A673 (cell line): ENCODE results near the gene SLC1A7. TPM values are rescaled to one million over a fixed set of nuclear protein-coding genes. Genes with fewer than 3 reads are reported as not detected.

Source experiments
- BruUV-seq: library from RNA; stranded (reverse); fragments of 400-500 nt; replicated peaks from 2 replicates; lab custom pipeline; 2021; lab: Mats Ljungman, UMichigan
- CTCF ChIA-PET: fragments of 300-600 bp; sonication (Branson Sonifier 250); formaldehyde crosslinking; loops from one replicate; lab custom pipeline; 2022; ENCODE audit warnings: antibody characterized with exemption; lab: Charles Lee
- POLR2A ChIA-PET: fragments of 300-600 bp; sonication (Branson Sonifier 250); formaldehyde crosslinking; loops from one replicate; lab custom pipeline; 2022; ENCODE audit warnings: antibody characterized with exemption; ENCODE audit not compliant: low non-redundant PET; lab: Charles Lee
- DNase-seq: peaks from one replicate; pipeline ENCODE4 v3.0.0-alpha.2; 2015; ENCODE audit warnings: low spot score
- H3K27ac ChIP-seq: fragments of 200-600 bp; sonication (generic); 2 replicates; pipeline ENCODE4 v1.5.1; 2016; ENCODE audit warnings: mixed run types, low read depth, mild to moderate bottlenecking, mixed read lengths, antibody characterized with exemption, low read length; ENCODE audit not compliant: poor library complexity, severe bottlenecking
- H3K27me3 ChIP-seq: fragments of 200-600 bp; sonication (generic); replicated peaks from 2 replicates; pipeline ENCODE4 v1.6.1; 2017; ENCODE audit warnings: mixed run types, low read depth, mild to moderate bottlenecking, mixed read lengths, antibody characterized with exemption, low read length; ENCODE audit not compliant: insufficient read depth, poor library complexity
- H3K36me3 ChIP-seq: fragments of 200-600 bp; sonication (generic); 2 replicates; pipeline ENCODE4 v1.6.1; 2016; ENCODE audit warnings: mixed run types, mild to moderate bottlenecking, mixed read lengths, antibody characterized with exemption, low read length; ENCODE audit not compliant: insufficient read depth, poor library complexity, severe bottlenecking
- H3K4me1 ChIP-seq: fragments of 200-600 bp; sonication (generic); 2 replicates; pipeline ENCODE4 v1.6.1; 2017; ENCODE audit warnings: mixed run types, mild to moderate bottlenecking, mixed read lengths, antibody characterized with exemption, low read length; ENCODE audit not compliant: insufficient read depth, poor library complexity, severe bottlenecking
- H3K4me3 ChIP-seq: fragments of 200-600 bp; sonication (generic); 2 replicates; pipeline ENCODE4 v1.5.1; 2016; ENCODE audit warnings: low read depth, mixed run types, mild to moderate bottlenecking, mixed read lengths, low read length; ENCODE audit not compliant: poor library complexity, severe bottlenecking
- H3K9me3 ChIP-seq: fragments of 200-600 bp; sonication (generic); 2 replicates; pipeline ENCODE4 v1.6.1; 2016; ENCODE audit warnings: mixed run types, low read depth, mild to moderate bottlenecking, mixed read lengths, antibody characterized with exemption, low read length; ENCODE audit not compliant: poor library complexity, severe bottlenecking
- EZH2 ChIP-seq: fragments of 200-600 bp; sonication (generic); IDR thresholded peaks from 2 replicates; pipeline ENCODE4 v1.6.1; 2017; ENCODE audit warnings: borderline replicate concordance, low read depth, mild to moderate bottlenecking, mixed read lengths, antibody characterized with exemption, low read length; ENCODE audit not compliant: poor library complexity, severe bottlenecking
- intact Hi-C: fragments of 100-400 bp; cut with micrococcal nuclease; formaldehyde crosslinking; loops from one replicate; pipeline ENCODE4 v1.10.0; 2022; ENCODE audit not compliant: unreplicated experiment
- total RNA-seq: library from RNA; stranded (reverse); gene quantifications from 2 replicates; pipeline ENCODE4 v1.2.3, GENCODE V29; 2021
- TF ChIP-seq, protein P1 (sequence below): fragments of 300-800, 200-600 bp; sonication (generic); conservative IDR thresholded peaks from 2 replicates; pipeline ENCODE4 v1.5.1; 2017; ENCODE audit warnings: low read depth, mild to moderate bottlenecking, antibody characterized with exemption, low read length, moderate library complexity, mixed read lengths

Gene SLC1A7
- total RNA-seq, 1 experiment from 2014 or later, result not detected

DNA sequence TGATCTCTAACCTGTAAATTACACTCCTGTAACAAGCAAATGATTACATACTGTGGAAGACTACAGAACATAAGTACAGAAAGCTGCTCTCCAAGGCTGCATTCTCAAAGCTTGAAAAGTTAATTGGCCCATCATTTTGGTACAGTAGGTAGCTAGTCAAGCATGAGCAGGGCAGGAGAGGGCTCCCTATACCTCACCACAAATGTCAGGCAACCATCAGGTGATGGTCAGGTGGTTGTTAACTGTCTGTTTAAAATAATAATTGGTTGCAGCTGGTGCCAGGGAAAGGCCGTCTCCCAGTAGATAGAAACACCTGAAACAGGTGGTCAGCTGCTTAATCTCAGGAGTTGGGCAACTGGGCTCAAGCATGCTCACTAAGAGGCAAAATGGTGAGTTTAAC, 13.1 kb upstream of the SLC1A7 start:
- CTCF ChIA-PET, result no interaction called here
- no peak overlapping the region for H3K4me3 ChIP-seq
- no peak overlapping the region for H3K27ac ChIP-seq
- no peak for TF ChIP-seq EZH2
- TF ChIP-seq, protein P1, sequence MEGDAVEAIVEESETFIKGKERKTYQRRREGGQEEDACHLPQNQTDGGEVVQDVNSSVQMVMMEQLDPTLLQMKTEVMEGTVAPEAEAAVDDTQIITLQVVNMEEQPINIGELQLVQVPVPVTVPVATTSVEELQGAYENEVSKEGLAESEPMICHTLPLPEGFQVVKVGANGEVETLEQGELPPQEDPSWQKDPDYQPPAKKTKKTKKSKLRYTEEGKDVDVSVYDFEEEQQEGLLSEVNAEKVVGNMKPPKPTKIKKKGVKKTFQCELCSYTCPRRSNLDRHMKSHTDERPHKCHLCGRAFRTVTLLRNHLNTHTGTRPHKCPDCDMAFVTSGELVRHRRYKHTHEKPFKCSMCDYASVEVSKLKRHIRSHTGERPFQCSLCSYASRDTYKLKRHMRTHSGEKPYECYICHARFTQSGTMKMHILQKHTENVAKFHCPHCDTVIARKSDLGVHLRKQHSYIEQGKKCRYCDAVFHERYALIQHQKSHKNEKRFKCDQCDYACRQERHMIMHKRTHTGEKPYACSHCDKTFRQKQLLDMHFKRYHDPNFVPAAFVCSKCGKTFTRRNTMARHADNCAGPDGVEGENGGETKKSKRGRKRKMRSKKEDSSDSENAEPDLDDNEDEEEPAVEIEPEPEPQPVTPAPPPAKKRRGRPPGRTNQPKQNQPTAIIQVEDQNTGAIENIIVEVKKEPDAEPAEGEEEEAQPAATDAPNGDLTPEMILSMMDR, result no peak
- POLR2A ChIA-PET, result no interaction called here
- BruUV-seq, result no TSS peak
- H3K27me3 ChIP-seq, result no peaks in the 10 kb centered on the region
- DNase-seq, result no peak
- no peaks in the 10 kb centered on the region for H3K36me3 ChIP-seq
- no peaks in the 10 kb centered on the region for H3K4me1 ChIP-seq
- intact Hi-C loops, result no loop called here
- no peaks in the 10 kb centered on the region for H3K9me3 ChIP-seq

DNA sequence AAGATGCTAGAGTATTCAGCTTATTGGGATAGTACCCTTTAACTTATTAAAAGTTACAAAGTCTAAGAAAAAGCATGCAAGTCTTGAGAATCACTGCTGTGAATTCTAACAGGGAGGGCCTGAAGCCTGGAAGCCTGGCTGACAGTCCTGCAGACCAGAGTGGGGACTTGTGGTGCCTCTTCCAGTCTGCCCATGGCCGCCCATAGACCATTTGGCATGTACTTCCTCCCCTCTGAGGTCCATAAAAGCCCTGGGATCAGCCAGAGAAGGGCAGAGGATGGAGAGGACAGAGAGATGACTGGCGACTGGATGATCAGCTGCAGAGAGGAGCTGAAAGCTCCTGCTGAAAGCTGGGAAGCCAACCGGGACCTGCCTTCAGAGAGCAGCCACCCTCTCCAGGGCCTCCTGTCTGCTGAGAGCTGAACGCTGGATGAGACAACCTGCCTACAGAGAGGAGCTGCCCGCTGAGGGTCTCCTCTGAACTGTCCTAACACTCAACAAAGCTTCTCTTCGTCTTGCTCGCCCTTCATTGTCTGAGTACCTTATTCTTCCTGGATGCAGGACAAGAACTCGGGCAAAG, 12.5 kb upstream of the SLC1A7 start:
- Histone ChIP-seq H3K4me1 (no peaks in the 10 kb centered on the region), H3K27ac (no peak overlapping the region), H3K27me3 (no peaks in the 10 kb centered on the region), H3K4me3 (no peak overlapping the region), H3K9me3 (no peaks in the 10 kb centered on the region), H3K36me3 (no peaks in the 10 kb centered on the region)
- no TSS peak for BruUV-seq
- intact Hi-C loops, result no loop called here
- ChIA-PET CTCF (no interaction called here), POLR2A (no interaction called here)
- DNase-seq, result no peak
- TF ChIP-seq, protein P1, result no peak
- no peak for TF ChIP-seq EZH2

DNA sequence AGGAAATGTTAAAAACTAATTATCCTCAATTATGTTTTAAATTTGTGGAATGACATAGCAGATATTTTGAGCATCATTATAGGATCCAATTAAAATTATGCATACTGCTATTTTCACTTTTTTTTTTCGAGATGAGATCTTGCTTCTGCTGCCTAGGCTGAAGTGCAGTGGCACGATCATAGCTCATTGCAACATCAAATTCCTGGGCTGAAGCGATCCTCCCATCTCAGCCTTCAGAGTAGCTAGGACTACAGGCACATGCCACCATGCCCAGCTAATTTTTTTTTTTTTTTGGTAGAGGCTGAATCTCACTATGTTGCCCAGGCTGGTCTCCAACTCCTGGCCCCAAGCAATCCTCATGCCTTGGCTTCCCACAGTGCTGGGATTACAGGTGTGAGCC, 11.3 kb upstream of the SLC1A7 start:
- intact Hi-C loops, result no loop called here
- Histone ChIP-seq H3K4me1 (no peaks in the 10 kb centered on the region), H3K27me3 (no peaks in the 10 kb centered on the region), H3K4me3 (no peak overlapping the region), H3K36me3 (no peaks in the 10 kb centered on the region), H3K27ac (no peak overlapping the region), H3K9me3 (no peaks in the 10 kb centered on the region)
- TF ChIP-seq EZH2, result no peak
- TF ChIP-seq, protein P1, result no peak
- DNase-seq, result no peak
- no TSS peak for BruUV-seq
- ChIA-PET CTCF (no interaction called here), POLR2A (no interaction called here)
